K562 (cell line): ENCODE results near the gene TRAF3. TPM values are rescaled to one million over a fixed set of nuclear protein-coding genes. Genes with fewer than 3 reads are reported as not detected.

Source experiments
- ARID1B ChIP-seq: fragments of 450-650 bp; IDR thresholded peaks from 2 replicates; pipeline ENCODE4 v1.6.1; 2016; ENCODE audit warnings: antibody characterized with exemption, mild to moderate bottlenecking, inconsistent platforms
- CBX8 ChIP-seq: fragments of 200-600 bp; sonication (generic); IDR thresholded peaks from 2 replicates; pipeline ENCODE4 v1.6.1; 2012; ENCODE audit warnings: borderline replicate concordance, mixed run types, low read depth, mild to moderate bottlenecking, moderate library complexity, mixed read lengths, low read length, control low read depth, inconsistent platforms; ENCODE audit not compliant: poor library complexity, severe bottlenecking; ENCODE audit errors: extremely low read depth
- E2F8 ChIP-seq: fragments of 450-650 bp; IDR thresholded peaks from 2 replicates; pipeline ENCODE4 v1.7.1; 2018; ENCODE audit warnings: mild to moderate bottlenecking, low read depth; ENCODE audit not compliant: partially characterized antibody
- GABPB2 ChIP-seq: fragments of 250-450 bp; sonication (Bioruptor Pico); conservative IDR thresholded peaks from 2 replicates; pipeline ENCODE4 v1.5.1; 2021; ENCODE audit warnings: mild to moderate bottlenecking
- GTF2E2 ChIP-seq: fragments of 200-800 bp; sonication (Bioruptor generic); IDR thresholded peaks from 2 replicates; pipeline ENCODE4 v1.6.1; 2016; ENCODE audit warnings: missing genetic modification characterization, missing compliant biosample characterization
- HMG20B ChIP-seq: fragments of 250-450 bp; sonication (Bioruptor Pico); IDR thresholded peaks from 2 replicates; pipeline ENCODE4 v1.5.0; 2021; ENCODE audit warnings: mild to moderate bottlenecking
- MAFF ChIP-seq: IDR thresholded peaks from 2 replicates; pipeline ENCODE4 v1.6.1; 2012; ENCODE audit warnings: low read length, improper control_type of control experiment
- MAX ChIP-seq: sonication (generic); formaldehyde crosslinking; IDR thresholded peaks from 2 replicates; pipeline ENCODE4 v1.9.0; 2022; ENCODE audit warnings: mild to moderate bottlenecking, missing genetic modification reagents
- POLR2A ChIP-seq: fragments of 450-650 bp; conservative IDR thresholded peaks from 2 replicates; pipeline ENCODE4 v1.6.1; 2016
- RFX5 ChIP-seq: IDR thresholded peaks from 2 replicates; pipeline ENCODE4 v1.6.1; 2011; ENCODE audit warnings: low read depth, mild to moderate bottlenecking, improper control_type of control experiment, low read length
- SMAD4 ChIP-seq: fragments of 250-450 bp; sonication (Bioruptor Pico); conservative IDR thresholded peaks from 2 replicates; pipeline ENCODE4 v1.8.0; 2021; ENCODE audit warnings: inconsistent platforms, mild to moderate bottlenecking, moderate library complexity
- SMARCA4 ChIP-seq: fragments of 450-650 bp; IDR thresholded peaks from 2 replicates; pipeline ENCODE4 v1.6.1; 2016
- TEAD4 ChIP-seq, 2 experiments: sonication (generic) in 1 of 2; formaldehyde crosslinking in 1 of 2; IDR thresholded peaks; 2 replicates each; pipeline versions ENCODE4 v1.6.1 to v1.8.0; 2012 to 2022; ENCODE audit warnings: borderline replicate concordance in 1 of 2, inconsistent platforms in 1 of 2, low read length in 1 of 2, mild to moderate bottlenecking in 1 of 2, missing genetic modification reagents in 1 of 2
- ZMIZ1 ChIP-seq, 2 experiments: fragments of 150-350 bp in 1 of 2; IDR thresholded peaks; 2 replicates each; pipeline ENCODE4 v1.6.1; 2012 to 2016; ENCODE audit warnings: low read depth in 2 of 2, low read length in 2 of 2, mild to moderate bottlenecking in 1 of 2, moderate library complexity in 1 of 2
- ZNF224 ChIP-seq: sonication (generic); formaldehyde crosslinking; IDR thresholded peaks from 2 replicates; pipeline ENCODE4 v1.8.0; 2022; ENCODE audit warnings: mild to moderate bottlenecking, missing genetic modification reagents
- ZNF583 ChIP-seq: fragments of 250-450 bp; sonication (Bioruptor Pico); IDR thresholded peaks from 2 replicates; pipeline ENCODE4 v1.4.0; 2020
- ZNF695 ChIP-seq: fragments of 450-650 bp; formaldehyde crosslinking; IDR thresholded peaks from 2 replicates; pipeline ENCODE4 v1.4.0; 2020; ENCODE audit warnings: mild to moderate bottlenecking, moderate library complexity
- polyA plus RNA-seq, 8 experiments: library from polyadenylated mRNA; depleted of rRNA in 4 of 8; stranded (reverse) in 5 of 8; unstranded in 3 of 8; fragments of >200 nt; fragmentation: Nextera tagmentation in 2 of 8; fragmentation: Illumina TruSeq in 1 of 8; extraction: Ambion mirVana in 2 of 8; extraction: Trizol in 1 of 8; gene quantifications; 2 replicates each; pipeline versions ENCODE4 v1.2.1 to v1.2.3, GENCODE V29; 2011 to 2014; ENCODE audit warnings: inconsistent platforms in 1 of 8, missing spikeins in 1 of 8
- total RNA-seq, 7 experiments: library from RNA; depleted of rRNA in 6 of 7; stranded (reverse); fragments of >200 nt in 6 of 7; fragmentation: Illumina TruSeq in 2 of 7; extraction: Trizol in 2 of 7; gene quantifications; 2 replicates each; pipeline versions ENCODE4 v1.2.1 to v1.2.3, GENCODE V29; 2011 to 2021; ENCODE audit warnings: low replicate concordance in 1 of 7

TRAF3 gene
- total and polyA plus RNA-seq, 9 of the 15 experiments (the other 6 are each of a cell fraction or from before 2014, with no cell fraction given): 0.52 to 21.3 (median 9.9) TPM

- TF ChIP-seq RFX5: 0 out of 2 replicates have a peak, but pooled peaks have one; percentile 46
- no peak for TF ChIP-seq GTF2E2 (tag)
- TF ChIP-seq HMG20B: no peak
- no peak for TF ChIP-seq CBX8
- TF ChIP-seq POLR2A: no peak
- TF ChIP-seq ZMIZ1 (IDR thresholded peaks at IDR 0.05; ENCODE audit: low read depth in 2 of 2, low read length in 2 of 2): no peak
- no peak for TF ChIP-seq ZNF583 (CRISPR knock-in tag)
- TF ChIP-seq TEAD4 (IDR thresholded peaks at IDR 0.05; ENCODE audit: low read length): peak; percentile 71
- no peak for TF ChIP-seq TEAD4 (CRISPR knock-in tag; IDR thresholded peaks at IDR 0.05; ENCODE audit: borderline replicate concordance)
- TF ChIP-seq SMAD4 (CRISPR knock-in tag): no peak
- no peak for TF ChIP-seq ZNF695 (CRISPR knock-in tag)
- TF ChIP-seq MAFF: no peak; the same call in 1 of the 2 replicates
- no peak for TF ChIP-seq MAX (CRISPR knock-in tag)
- peak; percentile 50; the same call in 1 of the 2 replicates for TF ChIP-seq SMARCA4
- peak; percentile 77 for TF ChIP-seq ARID1B
- TF ChIP-seq GABPB2 (CRISPR knock-in tag): no peak
- TF ChIP-seq E2F8: no peak
- no peak for TF ChIP-seq ZNF224 (CRISPR knock-in tag)
These were observed 50.9 kb downstream of the TRAF3 start (continued) for GRCh38 chr14:102828151-102828550.
